HG03159 (cell line): ENCODE results near the gene TTC21B.

ENCODE experiments used
- ATAC-seq: cut with Tn5 transposase; IDR thresholded peaks from one replicate; pipeline ENCODE4 v1.9.1; 2021; ENCODE audit warnings: mild to moderate bottlenecking, moderate library complexity; ENCODE audit not compliant: unreplicated experiment

Gene TTC21B

DNA sequence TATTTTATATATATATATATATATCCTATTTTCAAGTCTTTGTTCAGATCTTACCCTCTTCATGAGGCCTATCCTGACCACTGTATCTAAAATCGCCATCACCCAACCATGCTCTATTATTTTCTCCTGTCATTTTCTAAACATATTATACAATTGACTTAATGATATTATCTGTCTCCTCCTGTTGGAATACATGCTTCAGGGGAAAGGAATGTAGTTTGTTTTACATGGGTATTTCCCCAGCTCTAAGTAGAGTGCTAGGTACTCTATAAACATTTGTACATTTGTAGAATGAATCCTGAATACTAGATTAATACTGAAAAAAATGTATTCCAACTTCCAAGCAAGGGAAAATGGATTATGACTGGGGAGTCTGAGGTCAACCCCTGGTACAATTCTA is 26.2 kb downstream of the TTC21B start:
- ATAC-seq = no peak

DNA sequence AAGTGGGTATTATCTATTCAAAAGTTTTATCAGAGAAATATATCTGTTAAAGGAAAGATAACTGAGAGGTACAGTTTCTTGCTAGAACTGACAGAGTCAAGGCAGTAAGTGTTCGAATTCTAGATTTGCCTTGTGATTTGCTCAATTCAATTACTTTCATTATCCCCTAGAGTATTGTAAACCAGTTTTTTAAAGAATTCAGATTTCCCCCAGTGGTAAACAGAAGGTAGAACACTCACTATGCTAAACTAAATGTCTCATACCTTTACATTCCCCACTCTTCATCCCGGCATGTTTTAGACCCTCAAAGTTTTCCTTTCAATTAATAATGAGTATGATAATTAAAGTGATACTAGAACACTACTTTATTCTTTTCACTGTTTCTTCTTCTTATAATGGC is 28.6 kb downstream of the TTC21B start:
- peak; percentile 58 for ATAC-seq

DNA sequence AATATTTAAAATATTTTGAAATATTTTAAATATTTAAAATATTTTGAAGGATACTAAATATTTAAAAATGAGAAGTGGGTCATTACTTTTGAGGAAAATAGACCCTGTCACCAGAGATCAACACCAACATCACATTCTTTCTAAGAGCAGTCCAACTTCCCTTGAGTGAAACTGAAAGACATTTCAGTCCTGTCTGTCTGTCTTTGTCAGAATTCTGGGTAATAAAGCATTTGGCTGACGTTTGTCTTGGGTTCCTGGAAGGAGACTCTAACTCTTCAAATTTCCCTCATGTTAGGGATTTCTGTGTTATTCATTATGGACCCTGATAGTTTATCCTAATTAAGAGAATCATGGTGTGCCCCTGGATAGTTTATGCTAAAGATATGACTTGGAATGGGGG is 32.8 kb downstream of the TTC21B start:
- no peak for ATAC-seq

DNA sequence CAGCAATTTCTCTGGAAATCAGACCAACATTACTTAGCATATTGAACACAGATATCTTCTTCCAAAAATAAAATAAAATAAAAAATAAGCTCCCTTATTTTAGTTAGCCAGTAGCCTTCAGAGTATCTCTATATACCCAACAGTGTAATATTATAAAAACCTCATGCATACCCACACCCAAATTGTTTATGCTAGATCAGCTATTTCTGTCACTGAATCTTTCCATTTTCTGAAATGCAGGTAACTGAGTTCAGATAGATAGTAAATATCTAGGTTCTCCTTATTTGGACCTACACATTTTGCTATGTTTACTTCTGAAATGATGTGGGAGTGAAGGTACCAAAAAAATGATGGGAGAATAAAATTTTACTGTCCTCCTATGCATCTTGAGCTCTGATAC is 39.9 kb downstream of the TTC21B start:
- no peak for ATAC-seq

DNA sequence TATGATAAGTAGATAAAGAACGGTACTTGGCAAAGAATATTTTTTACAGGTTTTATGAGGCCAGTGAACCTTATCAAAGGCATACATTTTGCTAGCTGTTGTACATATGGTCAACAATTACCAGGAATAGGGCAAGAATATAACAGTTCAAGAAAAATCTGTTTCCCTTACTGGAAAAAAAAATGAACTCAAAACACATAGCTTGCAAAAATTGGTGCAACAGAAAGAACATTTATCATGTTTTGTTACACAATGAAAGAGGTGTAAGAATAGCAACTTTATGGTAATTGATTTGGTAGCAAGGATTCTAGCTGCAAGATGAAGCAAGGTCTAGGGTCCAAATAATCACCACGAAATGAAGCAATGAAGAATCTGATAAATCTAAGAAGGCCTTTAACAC is 41.6 kb downstream of the TTC21B start:
- ATAC-seq = no peak

DNA sequence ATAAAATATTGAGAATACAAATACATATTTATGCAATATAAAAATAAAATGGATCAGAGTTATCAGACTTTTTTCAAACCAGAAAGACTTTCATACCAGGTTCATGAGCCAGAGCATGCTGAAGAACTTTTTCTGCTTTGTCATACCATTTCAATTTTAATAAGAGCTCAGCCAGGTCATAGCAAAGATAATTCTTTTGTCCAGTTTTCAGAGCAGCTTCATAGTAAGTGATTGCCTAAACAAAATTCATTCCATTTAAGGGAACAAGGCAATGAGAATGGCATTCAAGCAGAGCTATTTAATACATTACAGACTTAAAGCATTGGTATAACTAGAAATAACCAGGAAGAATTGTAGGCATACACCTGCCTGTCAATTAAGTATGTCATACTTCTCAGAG is 42.3 kb downstream of the TTC21B start:
- no peak for ATAC-seq

DNA sequence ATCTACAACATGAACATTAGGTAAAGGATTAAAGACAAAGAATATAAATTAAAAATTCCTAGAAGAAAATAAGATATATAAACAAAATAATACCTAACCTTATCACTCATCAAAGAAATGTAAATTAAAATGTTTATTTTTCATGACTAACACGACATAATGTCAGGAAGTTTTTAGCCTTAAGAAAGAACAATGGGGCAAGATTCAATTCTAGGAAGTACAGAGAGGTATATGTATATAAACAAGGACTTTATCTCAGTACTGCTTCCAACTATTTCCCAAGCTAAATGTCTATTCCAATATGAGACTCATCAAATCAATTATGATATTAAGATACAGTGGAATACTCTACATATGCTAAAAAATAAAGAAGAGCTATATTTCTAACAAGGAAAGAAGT is 44.1 kb downstream of the TTC21B start:
- ATAC-seq = no peak

DNA sequence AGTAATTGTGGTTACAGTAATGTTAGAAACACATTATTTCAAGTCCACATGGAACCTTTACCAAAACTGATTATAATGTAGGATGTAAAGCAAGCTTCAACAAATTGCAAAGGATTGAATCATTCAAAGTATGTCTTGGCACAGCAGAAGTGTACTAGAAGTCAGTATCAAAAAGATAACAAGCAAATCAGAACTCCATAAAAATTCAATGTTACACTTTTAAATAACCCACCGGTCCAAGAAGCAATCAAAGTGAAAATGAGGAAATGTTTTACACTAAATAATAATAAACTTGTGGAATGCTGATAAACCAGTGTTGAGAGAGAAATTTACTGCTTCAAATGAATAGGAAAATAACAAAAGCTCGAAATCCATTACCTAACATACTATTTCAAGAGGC is 47.7 kb downstream of the TTC21B start:
- no peak for ATAC-seq

DNA sequence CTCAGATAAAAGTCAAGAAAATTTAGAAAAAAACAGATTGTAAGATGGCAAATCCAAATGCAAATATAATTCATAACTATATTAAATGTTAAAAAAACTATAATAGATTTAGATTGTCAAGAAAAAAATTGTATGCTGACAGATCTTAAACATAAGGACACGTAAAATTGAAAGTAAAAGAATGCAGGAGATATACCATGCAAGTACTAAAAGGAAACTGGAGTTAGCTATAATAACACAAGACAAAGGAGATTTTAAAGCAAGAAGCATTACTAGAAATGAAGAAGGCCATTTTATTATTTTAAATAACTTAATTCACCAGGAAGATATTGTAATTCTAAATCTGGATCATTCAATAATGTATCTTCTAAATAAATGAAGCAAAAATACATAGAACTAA is 48.3 kb downstream of the TTC21B start:
- ATAC-seq = no peak

DNA sequence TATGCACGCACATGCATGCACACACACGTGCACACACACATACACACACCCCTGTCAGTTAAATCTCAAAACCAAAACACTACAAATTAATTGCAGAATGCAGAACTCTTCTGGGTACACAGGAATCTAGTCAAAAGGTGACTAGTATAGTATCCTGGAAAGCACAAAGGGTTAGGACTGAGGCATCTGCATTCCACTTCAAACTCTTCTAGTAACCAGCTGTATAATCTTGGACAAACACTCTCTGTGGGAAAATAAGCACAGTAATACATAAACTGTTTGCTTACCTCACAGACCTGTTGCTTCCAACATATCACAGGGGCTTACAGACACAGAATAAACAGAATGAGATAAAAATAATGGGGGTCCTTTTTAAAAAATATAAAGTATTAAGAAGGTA is 49.1 kb downstream of the TTC21B start:
- no peak for ATAC-seq

DNA sequence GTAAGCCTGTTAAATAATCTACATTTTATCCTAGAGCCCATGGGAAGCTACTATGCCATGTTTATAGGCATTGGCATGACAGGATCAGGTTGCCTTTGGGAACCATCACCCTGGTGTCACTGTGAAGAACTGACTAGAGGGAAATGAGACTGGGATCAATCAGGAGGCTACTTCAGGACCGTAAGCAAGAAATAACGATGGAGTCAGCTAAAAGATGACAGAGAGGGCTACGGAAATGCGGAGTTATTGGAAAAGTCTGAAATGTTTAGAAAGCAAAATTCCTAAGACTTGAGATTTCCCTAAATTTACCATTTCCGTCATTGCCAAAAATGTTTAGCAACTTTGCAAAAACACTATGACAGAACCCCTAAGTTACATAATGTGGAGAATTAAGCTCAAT is 50.2 kb downstream of the TTC21B start:
- no peak for ATAC-seq

DNA sequence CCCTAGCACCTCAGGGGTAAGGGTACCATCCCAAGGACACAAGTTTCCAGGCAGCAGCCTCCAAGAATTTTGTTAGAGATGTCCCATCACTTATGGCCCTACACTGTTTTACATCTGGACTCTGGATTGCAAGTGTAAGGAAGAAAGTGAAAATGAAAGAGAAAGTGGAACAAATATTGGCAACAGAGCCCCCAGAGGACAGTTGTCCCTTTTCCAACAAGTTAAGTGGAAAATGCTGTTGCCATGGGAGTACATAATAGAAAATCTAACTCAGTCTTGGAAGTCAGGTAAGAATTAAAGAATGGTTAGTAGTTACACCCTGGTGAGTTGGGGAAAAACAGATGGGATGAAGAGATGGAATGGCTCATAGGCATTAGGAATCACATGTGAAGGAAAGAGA is 50.6 kb downstream of the TTC21B start:
- peak; percentile 55 for ATAC-seq

DNA sequence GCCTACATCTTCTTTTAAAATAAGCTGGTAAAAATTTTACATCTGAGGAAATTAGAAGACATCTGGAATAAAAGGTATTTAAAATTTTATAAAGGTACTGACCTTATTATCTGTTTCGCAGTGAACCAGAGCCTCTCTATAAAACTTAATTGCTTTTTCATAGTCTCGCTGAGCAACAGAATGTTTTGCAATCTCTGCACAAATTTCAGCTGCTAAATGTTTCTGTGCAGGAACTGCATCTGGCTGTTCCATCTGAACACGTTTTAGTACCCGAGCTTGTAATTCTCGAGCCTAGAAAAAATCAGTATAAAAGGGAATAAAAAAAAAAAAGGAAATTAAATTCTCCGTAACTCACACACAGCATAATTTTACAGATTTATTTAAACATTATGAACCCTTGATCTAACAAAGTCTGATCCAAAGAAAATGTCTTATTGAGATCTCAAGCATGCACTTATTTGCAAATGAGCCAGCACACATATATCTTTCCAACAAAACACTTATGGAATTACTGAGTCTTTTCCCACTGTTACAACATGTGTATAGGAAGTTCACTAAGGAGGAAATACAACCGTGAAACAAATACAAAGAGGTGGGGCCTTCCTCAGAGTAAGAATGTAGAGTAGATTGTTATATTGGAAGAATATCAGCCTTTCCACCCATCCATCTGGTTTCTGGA is 51.8 kb downstream of the TTC21B start:
- no peak for ATAC-seq

DNA sequence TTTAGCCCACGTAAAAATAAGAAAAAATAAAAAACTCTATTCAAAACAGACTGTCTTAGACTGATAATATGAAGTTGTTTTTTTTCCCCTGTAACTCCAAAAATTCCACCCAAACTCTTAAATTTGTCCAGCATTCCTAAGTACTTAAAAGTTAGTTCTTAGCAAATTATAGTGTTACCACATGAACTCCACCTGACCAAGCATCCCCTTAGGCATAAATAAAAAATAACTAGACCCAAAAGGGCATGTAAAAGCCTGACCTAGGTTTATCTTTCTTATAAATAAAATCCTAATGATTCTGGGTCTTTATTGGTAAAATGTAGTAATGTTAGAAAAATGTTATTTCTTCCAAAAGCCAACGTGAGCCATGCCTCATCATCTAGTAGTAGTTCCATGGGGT is 54.3 kb downstream of the TTC21B start:
- no peak for ATAC-seq

DNA sequence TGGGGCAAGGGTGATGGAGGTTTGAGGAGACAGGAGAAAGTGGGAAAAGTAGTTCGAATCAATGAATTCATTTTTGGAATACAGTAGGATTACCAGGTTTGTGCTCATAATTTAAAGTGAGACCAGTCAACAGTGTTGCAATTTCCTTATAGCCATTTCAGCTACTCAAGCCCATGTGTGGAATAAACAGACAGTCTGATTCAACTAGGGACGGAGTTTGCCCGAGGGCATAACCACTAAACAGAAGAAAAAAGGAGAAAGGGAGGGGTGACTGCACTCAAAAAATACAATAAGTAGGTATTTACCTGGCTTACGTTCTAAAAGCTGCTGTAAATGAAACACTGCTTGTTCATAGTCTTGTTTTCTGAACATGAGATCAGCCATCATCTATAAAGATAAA is 55.2 kb downstream of the TTC21B start:
- ATAC-seq = no peak

DNA sequence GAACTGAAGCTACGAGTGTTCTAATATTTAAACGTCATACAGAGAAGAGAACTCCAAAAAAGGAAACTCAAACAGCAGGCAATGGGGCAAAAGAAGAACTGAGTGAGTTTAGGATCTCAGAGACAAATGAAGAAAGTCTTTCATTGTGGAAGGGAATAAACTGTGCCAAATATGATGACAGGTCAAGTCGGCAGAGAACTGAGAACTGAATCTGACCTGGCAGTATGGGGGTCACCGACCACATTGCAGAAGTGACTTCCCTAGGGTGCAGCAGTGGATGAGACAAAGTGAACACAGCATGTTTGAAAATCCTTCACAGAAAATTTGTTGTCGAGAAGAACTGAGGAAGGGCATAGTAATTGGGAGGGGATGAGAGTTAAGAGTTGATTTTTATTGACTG is 55.9 kb downstream of the TTC21B start:
- peak; percentile 53 for ATAC-seq

DNA sequence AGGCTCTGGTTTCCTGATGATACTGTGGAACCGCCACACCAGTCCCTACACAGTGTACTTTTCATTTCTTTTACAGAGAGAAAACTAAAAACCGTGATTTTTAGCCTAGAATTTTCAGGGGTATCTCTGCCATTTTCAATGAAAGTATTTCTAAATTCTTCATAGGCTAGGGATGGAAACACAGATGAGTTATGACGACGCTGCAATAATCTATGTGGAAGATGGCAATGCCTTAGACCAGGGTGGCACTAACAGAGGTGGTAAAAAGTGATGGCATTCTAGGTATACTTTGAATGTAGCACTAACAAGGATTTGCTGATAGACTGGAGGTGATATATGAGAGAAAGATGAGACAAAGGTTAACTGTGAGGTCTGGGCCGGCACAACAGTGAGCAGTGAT is 56.5 kb downstream of the TTC21B start:
- ATAC-seq = peak; percentile 1

DNA sequence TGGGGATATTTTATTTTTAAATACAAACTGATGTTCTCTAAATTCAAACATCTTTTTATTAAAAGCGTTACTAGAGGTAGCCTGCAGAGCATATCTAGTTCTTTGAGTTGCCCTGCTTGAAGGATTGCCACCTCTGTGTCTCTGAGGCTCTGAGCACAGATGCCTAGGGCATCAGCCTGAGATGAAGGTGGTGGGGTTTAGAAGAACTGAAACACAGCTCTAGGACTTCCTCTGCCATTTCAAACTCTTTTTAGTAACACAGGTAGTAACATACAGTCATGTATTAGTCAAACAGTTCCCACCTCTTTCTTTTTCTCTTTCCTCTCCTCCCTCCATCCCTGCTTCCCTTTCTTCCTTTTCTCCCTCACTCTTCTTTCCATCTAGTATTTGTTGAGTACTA is 57.6 kb downstream of the TTC21B start:
- peak; percentile 92 for ATAC-seq

DNA sequence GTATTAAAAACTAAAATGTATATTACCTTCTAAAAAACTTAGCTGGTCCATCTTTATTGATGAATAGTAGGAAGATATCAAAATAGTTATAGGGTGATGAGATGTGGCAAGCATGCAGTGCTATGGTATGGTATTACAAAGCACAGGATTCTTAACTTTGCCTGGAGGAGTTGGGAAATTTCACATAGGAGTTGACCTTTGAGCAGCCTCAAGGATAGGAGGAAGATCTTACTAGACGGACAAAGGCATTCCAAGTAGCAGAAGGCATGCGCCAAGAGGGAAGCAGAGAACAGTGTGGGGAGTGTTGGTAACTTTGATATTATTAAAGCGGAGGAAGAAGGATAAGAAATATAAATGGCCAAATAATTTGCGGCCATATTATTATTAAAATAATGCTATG is 60.0 kb downstream of the TTC21B start:
- ATAC-seq = no peak

DNA sequence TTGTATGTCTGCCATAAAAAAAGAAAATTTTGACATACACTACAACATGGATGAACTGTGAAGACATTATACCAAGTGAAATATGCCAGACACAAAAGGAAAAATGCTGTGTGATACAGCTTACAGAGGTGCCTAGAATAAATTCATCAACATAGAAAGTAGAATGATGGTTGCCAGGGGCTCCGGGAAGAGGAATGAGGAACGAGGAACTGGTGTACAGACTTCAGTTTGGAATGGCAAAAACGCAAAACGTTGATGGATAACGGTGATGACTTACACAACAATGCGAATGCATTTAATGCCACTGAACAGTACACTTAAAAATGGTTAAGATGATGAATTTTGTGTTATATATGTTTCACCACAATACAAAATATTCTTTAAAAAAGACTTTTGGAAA is 61.0 kb downstream of the TTC21B start:
- no peak for ATAC-seq

DNA sequence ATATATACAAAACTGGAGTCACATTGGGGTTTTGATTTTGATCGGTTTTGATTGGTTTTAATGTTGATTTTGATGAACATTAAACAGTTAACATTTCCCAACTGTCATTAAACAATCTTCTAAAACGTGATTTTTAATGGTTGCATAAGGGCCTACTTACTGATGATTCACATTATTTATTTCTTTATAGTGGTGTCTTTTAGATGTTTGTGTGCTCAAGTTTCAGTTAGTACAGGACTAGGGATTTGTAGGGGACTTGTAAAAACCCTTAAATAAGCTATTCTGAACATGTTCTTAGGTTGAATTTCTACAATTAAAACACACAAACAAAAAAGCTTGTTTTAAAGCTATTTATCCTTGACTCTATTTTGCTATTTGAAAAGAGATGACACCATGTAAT is 61.6 kb downstream of the TTC21B start:
- ATAC-seq = no peak

DNA sequence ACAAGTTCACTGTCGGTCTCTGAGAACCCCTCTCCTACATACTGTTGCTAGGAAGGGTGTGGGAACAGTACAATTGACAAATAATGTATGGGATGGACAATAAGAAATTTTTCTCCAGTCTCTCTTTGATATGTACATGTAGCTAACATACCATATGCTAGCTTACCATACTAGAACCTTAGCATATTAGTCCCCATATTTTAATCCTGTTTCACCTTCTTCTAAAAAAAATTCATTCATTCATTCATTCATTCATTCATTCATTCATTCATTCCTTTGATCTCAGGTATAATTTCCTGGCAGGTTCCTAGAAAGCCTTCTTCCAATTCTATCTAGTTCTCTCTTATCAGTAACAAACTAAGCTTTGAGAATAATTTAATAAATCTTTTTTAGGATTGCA is 62.2 kb downstream of the TTC21B start:
- no peak for ATAC-seq

DNA sequence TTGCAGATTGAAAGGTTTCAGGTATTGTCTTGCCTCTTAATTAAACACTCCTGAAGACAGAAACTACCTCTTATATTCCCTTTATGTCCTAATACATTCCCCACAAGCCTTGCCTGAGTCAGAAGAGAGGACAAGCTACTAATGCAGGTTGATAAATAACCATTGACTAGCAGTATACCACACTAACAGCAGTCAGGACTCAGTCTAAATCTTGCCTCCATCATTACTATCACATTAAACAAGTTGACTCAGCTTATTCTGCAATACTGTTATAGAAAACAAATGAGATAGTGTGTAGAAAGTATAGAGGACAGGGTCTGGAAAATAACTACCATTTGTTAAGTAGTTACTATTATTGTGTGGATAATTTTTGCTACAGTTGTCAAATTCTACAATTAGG is 63.8 kb downstream of the TTC21B start:
- no peak for ATAC-seq

DNA sequence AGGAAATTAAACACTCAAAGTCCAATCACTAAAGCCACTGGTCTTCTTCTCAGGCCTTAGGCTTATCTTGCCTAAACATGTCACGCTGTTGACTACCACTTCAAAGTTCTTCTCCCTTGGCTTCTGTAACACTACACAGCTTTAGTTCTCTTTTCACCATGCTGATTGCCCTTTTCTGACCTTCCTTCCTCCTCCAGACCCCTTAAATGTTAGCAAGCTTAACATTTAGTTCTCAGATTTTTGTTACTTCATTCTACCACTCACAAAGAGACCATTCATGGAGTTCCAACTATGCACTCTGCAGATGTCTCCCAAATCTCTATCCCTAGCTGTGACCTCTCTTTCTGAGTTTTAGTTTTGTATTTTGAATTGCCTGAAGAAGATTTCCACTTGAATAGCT is 64.4 kb downstream of the TTC21B start:
- ATAC-seq = no peak
